Measurements from ENCODE around the gene ASRGL1.
"Not testable (repeated sequence)": the region's sequence is repeated elsewhere in the genome, so short reads cannot be mapped to it uniquely, and the experiment has no call there.

The ASRGL1 gene

DNA sequence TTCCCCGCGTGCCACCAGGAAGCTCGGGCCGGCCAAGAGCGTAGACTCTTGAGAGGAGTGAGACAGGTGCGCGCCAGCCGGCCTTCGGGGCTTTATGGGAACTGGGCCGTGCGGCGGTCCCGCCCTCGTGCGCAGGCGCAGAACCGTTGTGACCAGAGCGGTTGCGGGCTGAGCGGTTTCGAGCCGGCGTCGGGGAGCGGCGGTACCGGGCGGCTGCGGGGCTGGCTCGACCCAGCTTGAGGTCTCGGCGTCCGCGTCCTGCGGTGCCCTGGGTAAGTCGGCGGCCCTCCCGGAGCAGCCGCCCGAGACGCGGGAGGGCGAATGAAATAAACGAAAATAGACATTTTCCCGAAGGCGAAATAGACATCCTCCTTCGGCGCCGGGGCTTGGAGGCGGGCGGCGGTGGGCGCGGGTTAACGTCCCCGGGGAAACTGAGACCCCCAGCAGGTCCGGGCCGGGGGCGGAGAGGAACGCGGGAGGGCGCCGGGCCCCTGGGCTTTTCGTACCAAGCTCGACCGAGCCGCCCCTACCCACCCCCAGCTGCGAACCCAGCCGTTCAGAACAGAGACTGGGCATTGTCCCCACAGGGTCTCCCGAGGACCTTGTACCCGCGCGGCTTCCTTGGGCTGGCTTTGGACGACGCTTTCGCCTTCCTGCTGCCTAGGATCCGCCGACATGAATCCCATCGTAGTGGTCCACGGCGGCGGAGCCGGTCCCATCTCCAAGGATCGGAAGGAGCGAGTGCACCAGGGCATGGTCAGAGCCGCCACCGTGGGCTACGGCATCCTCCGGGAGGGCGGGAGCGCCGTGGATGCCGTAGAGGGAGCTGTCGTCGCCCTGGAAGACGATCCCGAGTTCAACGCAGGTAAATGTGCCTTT is at the start of gene ASRGL1:
Gene ASRGL1 (plus strand): TSS at position 146 of the 879 bp plus-strand sequence. CDS start 530 bp downstream, at position 676.
- DNase-seq = peak; percentile 63 to 93

DNA sequence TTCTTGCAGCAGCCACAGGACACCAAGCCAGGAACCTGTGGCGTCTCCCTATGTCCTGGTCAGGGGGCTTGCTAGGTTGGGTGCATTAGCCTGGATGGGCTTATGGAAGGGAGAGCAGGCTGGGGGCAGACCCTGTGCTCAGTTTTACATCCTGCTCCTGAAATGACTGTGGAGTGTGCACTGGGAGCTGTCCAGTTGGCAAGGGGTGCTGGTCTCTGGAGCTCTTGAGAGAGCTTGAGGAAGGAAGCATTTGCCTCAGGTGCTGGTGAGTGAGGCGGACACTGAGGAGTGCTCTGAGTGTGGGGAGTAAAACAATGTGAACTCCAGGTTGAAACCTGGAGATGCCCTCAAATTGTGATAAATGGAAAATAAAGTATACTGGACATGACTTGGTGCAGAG is 41.7 kb upstream of the ASRGL1 start:
- no peak for DNase-seq

GRCh38 chr11:62298975-62299374 is 38.3 kb upstream of the ASRGL1 start, which contains the start of gene SCGB1D4:
TSS of gene SCGB1D4 (minus strand) at chr11:62299075. CDS start at chr11:62299010, 65 bp downstream.
- no peak for DNase-seq

GRCh38 chr11:62306227-62306626 is 31.0 kb upstream of the ASRGL1 start:
- no peak for DNase-seq

GRCh38 chr11:62307950-62308349 is 29.3 kb upstream of the ASRGL1 start:
- no peak for DNase-seq

GRCh38 chr11:62309991-62310390 is 27.3 kb upstream of the ASRGL1 start:
- no peak for DNase-seq

DNA sequence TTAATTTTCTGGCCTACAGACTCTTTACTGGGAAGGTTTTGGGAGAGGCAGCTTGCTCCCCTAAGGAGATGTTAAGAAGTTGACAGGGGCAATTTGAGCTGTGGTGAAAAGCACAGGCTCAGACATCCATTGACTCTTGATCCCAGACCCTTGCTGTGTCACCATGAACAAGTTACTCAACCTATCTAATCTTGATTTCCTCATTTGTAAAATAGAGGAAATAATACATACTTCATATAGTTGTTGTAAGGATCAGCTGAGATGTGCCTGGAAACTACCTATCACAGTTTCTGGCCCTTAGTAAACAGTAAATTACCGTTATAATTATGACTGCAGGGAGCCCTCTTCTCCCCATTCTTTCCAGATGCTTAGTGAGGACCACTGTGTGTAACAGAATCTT is 21.8 kb upstream of the ASRGL1 start:
- no peak for DNase-seq

DNA sequence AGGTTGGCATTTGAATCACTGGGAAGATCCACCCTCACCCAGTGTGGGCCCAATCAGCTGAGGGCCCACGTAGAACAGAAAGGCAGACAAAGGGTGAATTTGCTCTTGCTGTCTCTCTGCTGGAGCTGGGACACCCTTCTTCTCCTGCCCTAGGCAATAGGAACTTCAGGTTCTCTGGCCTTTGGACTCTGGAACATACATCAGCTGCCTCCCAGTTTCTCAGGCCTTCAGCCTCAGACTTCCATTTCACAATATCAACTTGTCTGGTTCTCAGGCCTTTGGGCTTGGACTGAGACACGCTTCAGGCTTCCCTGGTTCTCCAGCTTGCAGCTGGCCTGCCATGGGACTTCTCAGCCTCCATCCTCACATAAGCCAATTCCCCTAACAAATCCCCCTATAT is 14.7 kb upstream of the ASRGL1 start:
- DNase-seq = no peak

GRCh38 chr11:62324731-62325556 is 12.3 kb upstream of the ASRGL1 start:
- peak; percentile 49 to 89 for DNase-seq

GRCh38 chr11:62325781-62326180 is 11.5 kb upstream of the ASRGL1 start:
- not testable (repeated sequence) for DNase-seq

- not testable (repeated sequence) for DNase-seq
These were observed 10.5 kb upstream of the ASRGL1 start for GRCh38 chr11:62326719-62327118.

GRCh38 chr11:62327541-62327940 is 9.7 kb upstream of the ASRGL1 start:
- DNase-seq = not testable (repeated sequence)

- DNase-seq = not testable (repeated sequence)
These were observed 6.0 kb upstream of the ASRGL1 start for GRCh38 chr11:62331264-62331663.

- no peak for DNase-seq
These were observed 3.5 kb upstream of the ASRGL1 start for GRCh38 chr11:62333768-62334167.

GRCh38 chr11:62336949-62337302 is 322 bp upstream of the ASRGL1 start:
- DNase-seq = not testable (repeated sequence)

- DNase-seq = peak in 1 of 2 experiments; percentile 2
These were observed 970 bp downstream of the ASRGL1 start for GRCh38 chr11:62338218-62338617.

GRCh38 chr11:62340269-62340901 is 3.1 kb downstream of the ASRGL1 start:
- peak; percentile 70 to 79 for DNase-seq

- no peak for DNase-seq
These were observed 4.3 kb downstream of the ASRGL1 start for GRCh38 chr11:62341588-62341987.

GRCh38 chr11:62343646-62344190 is 6.5 kb downstream of the ASRGL1 start:
- not testable (repeated sequence) for DNase-seq

DNA sequence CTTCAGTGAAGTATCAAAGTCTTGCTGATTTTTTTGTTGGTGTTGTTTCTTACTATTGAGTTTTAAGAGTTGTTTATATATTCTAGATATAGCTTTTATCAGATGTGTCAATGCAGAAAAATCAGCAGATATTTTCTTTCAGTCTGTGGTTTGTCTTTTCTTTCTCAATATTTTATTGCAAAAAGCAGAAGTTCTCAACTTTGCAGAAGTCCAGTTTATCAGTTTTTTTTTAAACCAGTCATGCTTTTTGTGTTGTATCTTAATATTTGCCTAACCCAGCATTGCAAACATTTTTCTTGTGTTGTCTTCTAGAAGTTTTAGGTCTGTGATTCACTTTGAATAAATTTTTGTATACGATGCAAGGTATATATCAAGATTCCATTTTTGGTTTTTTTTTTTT is 7.0 kb downstream of the ASRGL1 start:
- DNase-seq = no peak

DNA sequence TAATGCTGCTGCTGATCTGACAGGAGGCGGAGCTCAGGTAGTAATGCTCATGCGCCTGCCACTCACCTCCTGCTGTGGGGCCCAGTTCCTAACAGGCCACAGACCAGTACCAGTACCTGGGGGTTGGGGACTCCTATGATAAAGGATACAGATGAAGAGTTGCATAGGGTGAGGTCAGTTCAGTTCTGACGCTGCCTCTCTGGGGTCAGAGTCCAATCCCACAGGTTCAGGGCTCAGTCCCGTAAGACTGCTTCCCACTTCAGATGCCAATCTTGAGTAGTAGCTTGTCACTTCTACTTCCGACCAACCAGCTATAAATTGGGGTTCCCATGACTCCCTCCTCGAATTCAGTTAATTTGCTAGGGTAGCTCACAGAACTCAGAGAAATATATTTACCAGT is 8.6 kb downstream of the ASRGL1 start:
- no peak for DNase-seq

- DNase-seq = no peak
These were observed 15.4 kb downstream of the ASRGL1 start for GRCh38 chr11:62352355-62353336.

All from NCI-H526 (cell line).